RCC 7860 (cell line): ENCODE data around the gene DHODH.
"Not testable (repeated sequence)": the region's sequence is repeated elsewhere in the genome, so short reads cannot be mapped to it uniquely, and the experiment has no call there.

Experiments used
- DNase-seq: peaks from one replicate; pipeline ENCODE4 v3.0.0-alpha.2; 2015; ENCODE audit warnings: low spot score
- FAIRE-seq: peaks from 2 replicates; lab custom pipeline; 2012; peaks lifted over from hg19 to GRCh38; lab: Jason Lieb, UNC

Gene DHODH

GRCh38 chr16:72050769-72051464 is 42.4 kb downstream of the DHODH start:
- DNase-seq: no peak
- FAIRE-seq: no peak

- FAIRE-seq: no peak
- DNase-seq: no peak
Observed at GRCh38 chr16:72051818-72052217, 43.3 kb downstream of the DHODH start.

- not testable (repeated sequence) for FAIRE-seq, DNase-seq
Observed at GRCh38 chr16:72054254-72054847, 45.8 kb downstream of the DHODH start, which contains the start of gene HP. TSS of gene HP (plus strand) at chr16:72054505. CDS start at chr16:72054653, 148 bp downstream.

- DNase-seq: no peak
Observed at GRCh38 chr16:72055911-72056310, 47.4 kb downstream of the DHODH start.

GRCh38 chr16:72057313-72057712 is 48.8 kb downstream of the DHODH start:
- not testable (repeated sequence) for DNase-seq, FAIRE-seq

More at GRCh38 chr16:72055911-72056310, 47.4 kb downstream of the DHODH start:
- no peak for FAIRE-seq

GRCh38 chr16:72059060-72059459 is 50.5 kb downstream of the DHODH start:
- not testable (repeated sequence) for DNase-seq, FAIRE-seq

- DNase-seq (no peak), FAIRE-seq (no peak)
Observed at GRCh38 chr16:72060405-72060804, 51.9 kb downstream of the DHODH start.

- no peak for FAIRE-seq
- no peak for DNase-seq
Observed at GRCh38 chr16:72061564-72061963, 53.0 kb downstream of the DHODH start.

- DNase-seq (no peak), FAIRE-seq (no peak)
Observed at GRCh38 chr16:72064361-72064894, 55.9 kb downstream of the DHODH start.

- peak; percentile 18 for DNase-seq
- FAIRE-seq: no peak
Observed at GRCh38 chr16:72066747-72067146, 58.2 kb downstream of the DHODH start.

GRCh38 chr16:72068930-72069329 is 60.4 kb downstream of the DHODH start:
- FAIRE-seq: no peak

GRCh38 chr16:72072514-72073342 is 64.2 kb downstream of the DHODH start:
- FAIRE-seq (no peak), DNase-seq (no peak)

More at GRCh38 chr16:72068930-72069329, 60.4 kb downstream of the DHODH start:
- no peak for DNase-seq

GRCh38 chr16:72073560-72074230 is 65.2 kb downstream of the DHODH start:
- DNase-seq (no peak), FAIRE-seq (no peak)

- not testable (repeated sequence) for DNase-seq, FAIRE-seq
Observed at GRCh38 chr16:72075067-72075466, 66.5 kb downstream of the DHODH start.
